HEK293T (cell line): ENCODE measurements around the gene SEZ6.

Experiments used
- CTCF ChIA-PET: fragments of 350-600 bp; formaldehyde crosslinking; extraction: SDS; loops from one replicate; lab custom pipeline; 2021; ENCODE audit warnings: antibody characterized with exemption, inconsistent platforms; lab: Yijun Ruan, JAX
- POLR2A ChIA-PET: fragments of 350-600 bp; formaldehyde crosslinking; extraction: SDS; loops from one replicate; lab custom pipeline; 2020; ENCODE audit warnings: antibody characterized with exemption, inconsistent platforms; lab: Yijun Ruan, JAX
- DNase-seq: peaks from one replicate; pipeline ENCODE4 v3.0.0; 2012; ENCODE audit warnings: mixed read lengths; ENCODE audit errors: extremely low spot score
- ARNT ChIP-seq: fragments of 450-650 bp; IDR thresholded peaks from 2 replicates; pipeline ENCODE4 v1.6.1; 2017; ENCODE audit warnings: mild to moderate bottlenecking
- BHLHE40 ChIP-seq: fragments of 450-650 bp; IDR thresholded peaks from 2 replicates; pipeline ENCODE4 v1.6.1; 2016; ENCODE audit warnings: mild to moderate bottlenecking, moderate library complexity, borderline replicate concordance
- CTBP1 ChIP-seq: fragments of 450-650 bp; IDR thresholded peaks from 2 replicates; pipeline ENCODE4 v1.6.1; 2016; ENCODE audit warnings: borderline replicate concordance
- ELF4 ChIP-seq: fragments of 450-650 bp; IDR thresholded peaks from 2 replicates; pipeline ENCODE4 v1.6.1; 2017; ENCODE audit warnings: antibody characterized with exemption
- FOXA1 ChIP-seq: fragments of 450-650 bp; IDR thresholded peaks from 2 replicates; pipeline ENCODE4 v1.6.1; 2016; ENCODE audit warnings: mild to moderate bottlenecking
- FOXK2 ChIP-seq: fragments of 450-650 bp; IDR thresholded peaks from 2 replicates; pipeline ENCODE4 v1.6.1; 2016; ENCODE audit warnings: mild to moderate bottlenecking
- FOXM1 ChIP-seq: fragments of 450-650 bp; IDR thresholded peaks from 2 replicates; pipeline ENCODE4 v1.6.1; 2017; ENCODE audit warnings: mild to moderate bottlenecking, borderline replicate concordance
- HDGF ChIP-seq: fragments of 450-650 bp; IDR thresholded peaks from 2 replicates; pipeline ENCODE4 v1.6.1; 2017; ENCODE audit warnings: antibody characterized with exemption, borderline replicate concordance
- L3MBTL2 ChIP-seq: fragments of 450-650 bp; conservative IDR thresholded peaks from 2 replicates; pipeline ENCODE4 v1.6.1; 2016; ENCODE audit warnings: mild to moderate bottlenecking
- LEF1 ChIP-seq: fragments of 450-650 bp; IDR thresholded peaks from 2 replicates; pipeline ENCODE4 v1.6.1; 2017; ENCODE audit warnings: mild to moderate bottlenecking, borderline replicate concordance
- NFRKB ChIP-seq: fragments of 450-650 bp; IDR thresholded peaks from 2 replicates; pipeline ENCODE4 v1.6.1; 2016; ENCODE audit warnings: mild to moderate bottlenecking, moderate library complexity
- SP1 ChIP-seq: fragments of 450-650 bp; IDR thresholded peaks from 2 replicates; pipeline ENCODE4 v1.6.1; 2017
- SUZ12 ChIP-seq: fragments of 450-650 bp; IDR thresholded peaks from 2 replicates; pipeline ENCODE4 v1.6.1; 2016; ENCODE audit warnings: mild to moderate bottlenecking
- TARDBP ChIP-seq: fragments of 450-650 bp; IDR thresholded peaks from 2 replicates; pipeline ENCODE4 v1.6.1; 2016
- ZNF384 ChIP-seq: fragments of 450-650 bp; IDR thresholded peaks from 2 replicates; pipeline ENCODE4 v1.6.1; 2016
- TF ChIP-seq, protein P1 (sequence below): fragments of 450-650 bp; IDR thresholded peaks from 2 replicates; pipeline ENCODE4 v1.6.1; 2016

SEZ6 gene

DNA sequence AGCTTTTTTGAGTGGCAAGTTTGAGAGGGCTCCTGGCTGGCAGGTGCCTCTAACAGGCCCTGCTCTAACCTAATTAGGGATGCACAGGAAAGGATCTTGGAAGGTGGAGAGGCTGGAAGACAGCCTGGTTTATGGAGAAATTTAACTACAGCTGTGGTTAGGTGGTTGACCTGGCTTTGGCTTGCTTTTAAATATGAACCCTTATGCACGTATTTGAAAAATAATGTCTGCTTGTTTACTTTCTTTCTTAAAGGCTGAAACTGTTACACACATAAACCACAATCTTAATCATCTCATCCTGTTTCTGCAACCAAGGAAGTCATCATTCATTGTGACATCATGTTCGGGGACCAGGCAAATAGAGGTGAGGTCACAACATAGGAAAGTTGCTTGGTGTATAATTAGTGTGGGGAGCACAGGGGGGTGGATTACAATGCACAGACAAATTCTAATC, 79.9 kb downstream of the SEZ6 start:
- ChIA-PET POLR2A (interaction anchor here (1.0 to 1.2 kb wide), 2 partner anchors 25 to 201 kb away, joined by 3 to 4 read pairs; partner anchors contain the start of gene PHF12), CTCF (interaction anchor here (0.6 to 1.4 kb wide), 2 partner anchors 162 to 185 kb away, joined by 3 to 5 read pairs; no protein-coding TSS in a partner anchor)
- no peak for TF ChIP-seq HDGF
- no peak for TF ChIP-seq CTBP1
- TF ChIP-seq NFRKB = no peak
- TF ChIP-seq FOXK2 = no peak
- TF ChIP-seq, protein P1, sequence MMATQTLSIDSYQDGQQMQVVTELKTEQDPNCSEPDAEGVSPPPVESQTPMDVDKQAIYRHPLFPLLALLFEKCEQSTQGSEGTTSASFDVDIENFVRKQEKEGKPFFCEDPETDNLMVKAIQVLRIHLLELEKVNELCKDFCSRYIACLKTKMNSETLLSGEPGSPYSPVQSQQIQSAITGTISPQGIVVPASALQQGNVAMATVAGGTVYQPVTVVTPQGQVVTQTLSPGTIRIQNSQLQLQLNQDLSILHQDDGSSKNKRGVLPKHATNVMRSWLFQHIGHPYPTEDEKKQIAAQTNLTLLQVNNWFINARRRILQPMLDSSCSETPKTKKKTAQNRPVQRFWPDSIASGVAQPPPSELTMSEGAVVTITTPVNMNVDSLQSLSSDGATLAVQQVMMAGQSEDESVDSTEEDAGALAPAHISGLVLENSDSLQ = no peak
- TF ChIP-seq ZNF384 = no peak
- no peak for TF ChIP-seq BHLHE40
- no peak for TF ChIP-seq FOXA1
- no peak for TF ChIP-seq ELF4
- no peak for TF ChIP-seq FOXM1
- TF ChIP-seq SUZ12 = no peak
- no peak for TF ChIP-seq TARDBP
- TF ChIP-seq SP1 = no peak
- no peak for TF ChIP-seq LEF1
- no peak for TF ChIP-seq ARNT
- DNase-seq = no peak

DNA sequence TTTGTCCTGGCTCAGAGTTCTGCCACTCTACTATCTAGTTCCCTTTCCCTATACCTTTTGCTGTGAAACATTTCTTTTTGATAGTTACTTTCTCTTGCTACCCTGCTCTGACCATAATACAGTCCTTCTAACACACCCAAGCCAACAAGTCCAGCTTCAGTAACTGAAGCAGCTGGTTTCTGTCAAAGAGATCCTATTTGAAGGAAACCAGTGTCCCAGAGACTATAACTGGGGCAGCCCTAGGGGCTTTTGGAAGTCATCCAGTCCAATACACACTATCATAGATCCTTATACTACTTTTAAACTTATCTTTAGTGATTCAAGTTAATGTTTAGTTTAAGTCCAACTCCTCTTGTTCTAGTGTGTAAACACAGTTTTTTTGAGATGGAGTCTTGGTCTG, 85.6 kb downstream of the SEZ6 start:
- TF ChIP-seq NFRKB (no peak), SP1 (no peak), CTBP1 (no peak), L3MBTL2 (no peak), BHLHE40 (no peak), SUZ12 (no peak), ZNF384 (no peak), HDGF (no peak), TARDBP (no peak), FOXK2 (no peak), ELF4 (no peak), ARNT (no peak), FOXM1 (no peak), FOXA1 (no peak), LEF1 (no peak)
- TF ChIP-seq, protein P1 = no peak
- ChIA-PET CTCF (no interaction called here), POLR2A (no interaction called here)
- no peak for DNase-seq

DNA sequence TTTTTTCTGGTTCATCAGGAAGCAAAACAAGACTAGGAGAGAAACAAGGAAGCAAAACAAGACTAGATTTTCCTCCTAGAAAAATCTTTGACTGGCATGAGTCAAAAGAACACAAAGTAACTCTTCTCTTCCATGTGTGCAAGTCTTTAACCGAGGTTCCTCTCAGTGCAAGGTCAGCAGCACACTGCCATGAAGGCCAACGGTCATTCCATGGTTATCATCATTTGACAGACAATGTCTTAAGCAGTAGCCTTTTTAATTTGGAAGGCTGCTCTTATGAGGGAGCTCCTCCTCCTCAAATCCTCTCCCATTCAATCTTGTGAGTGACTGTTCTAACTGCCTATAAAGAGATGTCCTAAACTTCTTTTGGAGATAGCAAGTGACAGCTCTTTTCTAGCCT, 87.5 kb downstream of the SEZ6 start:
- ChIA-PET CTCF (interaction anchor here (1.3 kb wide), 1 partner anchor 191 kb away, joined by 7 read pairs; no protein-coding TSS in a partner anchor), POLR2A (interaction anchor here (0.7 to 1.1 kb wide), 2 partner anchors 24 to 191 kb away, joined by 3 to 4 read pairs; no protein-coding TSS in a partner anchor)
- no peak for DNase-seq
- TF ChIP-seq SP1 (no peak), ARNT (no peak), FOXA1 (no peak), ZNF384 (no peak)
- TF ChIP-seq, protein P1 = no peak

DNA sequence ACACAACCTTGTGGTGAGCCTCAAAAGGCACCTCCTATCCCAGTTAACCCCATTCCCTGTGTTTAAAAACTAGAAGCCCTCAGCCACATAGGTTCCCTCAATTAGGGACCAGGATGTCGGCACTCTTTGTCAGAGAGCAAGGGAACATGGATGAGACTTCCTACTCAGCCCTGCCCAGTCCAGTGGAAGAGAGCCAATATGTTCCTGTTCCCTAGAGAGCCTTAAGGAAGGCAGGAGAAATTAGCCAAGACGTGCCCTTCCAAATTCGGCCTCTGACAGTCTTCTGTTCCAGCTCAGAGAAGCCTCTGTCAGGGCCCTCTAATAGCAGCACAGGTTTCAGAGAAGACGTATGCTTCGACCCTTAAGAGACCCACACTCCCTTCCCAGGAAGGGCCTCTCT, 88.4 kb downstream of the SEZ6 start:
- no peak for DNase-seq
- no peak for TF ChIP-seq ELF4
- TF ChIP-seq L3MBTL2 = no peak
- no peak for TF ChIP-seq FOXA1
- TF ChIP-seq FOXM1 = no peak
- TF ChIP-seq BHLHE40 = no peak
- TF ChIP-seq HDGF = no peak
- TF ChIP-seq SUZ12 = no peak
- no peak for TF ChIP-seq ARNT
- TF ChIP-seq, protein P1 = no peak
- TF ChIP-seq LEF1 = no peak
- TF ChIP-seq FOXK2 = no peak
- TF ChIP-seq ZNF384 = no peak
- no peak for TF ChIP-seq CTBP1
- no peak for TF ChIP-seq SP1
- TF ChIP-seq TARDBP = no peak
- no peak for TF ChIP-seq NFRKB
- ChIA-PET CTCF (interaction anchor here (1.0 kb wide), 1 partner anchor 36 kb away, joined by 3 read pairs; no protein-coding TSS in a partner anchor), POLR2A (interaction anchor here (0.7 kb wide), 1 partner anchor 25 kb away, joined by 3 read pairs; no protein-coding TSS in a partner anchor)

DNA sequence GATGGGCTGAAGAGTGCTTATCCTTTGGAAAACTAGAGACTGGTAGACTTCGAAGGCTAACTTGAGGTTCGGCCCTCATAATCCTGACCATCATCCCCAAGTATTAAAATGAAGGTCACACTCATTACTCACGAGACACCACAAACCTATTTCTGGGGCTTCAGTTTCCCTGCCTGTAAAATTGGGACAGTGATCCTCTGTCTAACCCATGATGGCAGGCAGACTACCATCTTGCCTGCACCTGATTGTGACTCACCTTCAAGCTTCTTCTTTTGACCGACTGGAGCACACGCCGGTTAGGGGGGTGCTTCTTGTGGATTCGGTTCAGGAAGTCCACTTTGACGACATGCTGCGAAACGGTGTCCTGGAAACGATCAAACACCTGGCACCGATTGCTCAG, 88.8 kb downstream of the SEZ6 start:
- ChIA-PET CTCF (interaction anchor here (0.7 to 1.4 kb wide), 4 partner anchors 36 to 190 kb away, joined by 3 to 4 read pairs (median 3); no protein-coding TSS in a partner anchor), POLR2A (interaction anchor here (0.6 to 1.5 kb wide), 2 partner anchors 33 to 35 kb away, joined by 4 read pairs; partner anchors contain the start of gene PHF12)
- TF ChIP-seq FOXA1 (no peak), FOXM1 (no peak), TARDBP (no peak), SP1 (no peak), L3MBTL2 (no peak), ARNT (no peak), ZNF384 (no peak), FOXK2 (no peak), CTBP1 (no peak), HDGF (no peak), ELF4 (no peak), NFRKB (no peak), LEF1 (no peak)
- TF ChIP-seq, protein P1 = no peak
- DNase-seq = no peak
